ENCODE results near the gene PM20D1. TPM values are rescaled to one million over a fixed set of nuclear protein-coding genes. Genes with fewer than 3 reads are reported as not detected.
"Not testable (repeated sequence)": the region's sequence is repeated elsewhere in the genome, so short reads cannot be mapped to it uniquely, and the experiment has no call there.

Gene PM20D1
- total and polyA plus RNA-seq, 3 experiments from 2014 or later = 0.31 to 2.6 (median 0.38) TPM

- H3K27me3 Mint-ChIP-seq = peaks cover 10 to 20% of the 10 kb centered on the region in 2 donors
- H3K36me3 Mint-ChIP-seq = peaks cover 2 to 20% (median 6%) of the 10 kb centered on the region in 3 donors
- H3K9me3 Mint-ChIP-seq = peaks cover 7 to 27% (median 20%) of the 10 kb centered on the region in 5 donors
- no peak overlapping the region for H3K27ac ChIP-seq (ENCODE audit: low read depth, low read length)
- H3K4me3 Mint-ChIP-seq = no peak overlapping the region
- H3K27me3 ChIP-seq (ENCODE audit: insufficient read depth, low read length, poor library complexity, severe bottlenecking) = no peaks in the 10 kb centered on the region
- ChIA-PET POLR2A (no interaction called here), CTCF (no interaction called here)
- no peaks in the 10 kb centered on the region for H3K36me3 ChIP-seq (ENCODE audit: insufficient read depth, low read length)
- DNase-seq = no peak
- H3K4me1 Mint-ChIP-seq = peaks cover 3 to 4% (median 3%) of the 10 kb centered on the region in 3 donors
- H3K27ac Mint-ChIP-seq = no peak overlapping the region
- H3K4me3 ChIP-seq (ENCODE audit: low read length) = no peak overlapping the region
- no peaks in the 10 kb centered on the region for H3K4me1 ChIP-seq (ENCODE audit: insufficient read depth, low read length)
- peaks cover 4% of the 10 kb centered on the region for H3K9me3 ChIP-seq (ENCODE audit: low read length)
Measured at GRCh38 chr1:205883792-205884191, 33.9 kb upstream of the PM20D1 start.

- H3K27ac Mint-ChIP-seq = no peak overlapping the region
- no peak overlapping the region for H3K4me3 Mint-ChIP-seq
- Histone ChIP-seq H3K27me3 (ENCODE audit: insufficient read depth, low read length, poor library complexity, severe bottlenecking) (no peaks in the 10 kb centered on the region), H3K4me1 (ENCODE audit: insufficient read depth, low read length) (no peaks in the 10 kb centered on the region), H3K36me3 (ENCODE audit: insufficient read depth, low read length) (no peaks in the 10 kb centered on the region), H3K4me3 (ENCODE audit: low read length) (no peak overlapping the region), H3K27ac (ENCODE audit: low read depth, low read length) (no peak overlapping the region), H3K9me3 (ENCODE audit: low read length) (peaks cover 4% of the 10 kb centered on the region)
- peaks cover 4 to 31% (median 6%) of the 10 kb centered on the region in 3 donors for H3K36me3 Mint-ChIP-seq
- ChIA-PET CTCF (no interaction called here), POLR2A (no interaction called here)
- DNase-seq = no peak
- H3K27me3 Mint-ChIP-seq = peaks cover 23 to 29% of the 10 kb centered on the region in 2 donors
- H3K9me3 Mint-ChIP-seq = peaks cover 20 to 42% (median 34%) of the 10 kb centered on the region in 5 donors
- H3K4me1 Mint-ChIP-seq = peaks cover 0 to 4% (median 0%) of the 10 kb centered on the region in 3 donors
Measured at GRCh38 chr1:205880923-205881322, 31.0 kb upstream of the PM20D1 start.

GRCh38 chr1:205879974-205880373 lies 30.0 kb upstream of the PM20D1 start:
- H3K27me3 ChIP-seq (ENCODE audit: insufficient read depth, low read length, poor library complexity, severe bottlenecking) = no peaks in the 10 kb centered on the region
- peaks cover 0 to 4% (median 0%) of the 10 kb centered on the region in 3 donors for H3K4me1 Mint-ChIP-seq
- H3K4me3 Mint-ChIP-seq = no peak overlapping the region
- H3K27ac Mint-ChIP-seq = no peak overlapping the region
- peaks cover 20 to 42% (median 34%) of the 10 kb centered on the region in 5 donors for H3K9me3 Mint-ChIP-seq
- H3K4me3 ChIP-seq (ENCODE audit: low read length) = no peak overlapping the region
- H3K27me3 Mint-ChIP-seq = peaks cover 25 to 29% of the 10 kb centered on the region in 2 donors
- POLR2A ChIA-PET = no interaction called here
- CTCF ChIA-PET = no interaction called here
- H3K36me3 ChIP-seq (ENCODE audit: insufficient read depth, low read length) = no peaks in the 10 kb centered on the region
- H3K27ac ChIP-seq (ENCODE audit: low read depth, low read length) = no peak overlapping the region
- H3K4me1 ChIP-seq (ENCODE audit: insufficient read depth, low read length) = no peaks in the 10 kb centered on the region
- no peak for DNase-seq
- H3K36me3 Mint-ChIP-seq = peaks cover 4 to 31% (median 6%) of the 10 kb centered on the region in 3 donors
- H3K9me3 ChIP-seq (ENCODE audit: low read length) = peaks cover 4% of the 10 kb centered on the region

- Mint-ChIP-seq H3K9me3 (peaks cover 20 to 42% (median 34%) of the 10 kb centered on the region in 5 donors), H3K4me3 (no peak overlapping the region), H3K27me3 (peaks cover 19 to 29% of the 10 kb centered on the region in 2 donors), H3K27ac (no peak overlapping the region), H3K36me3 (peaks cover 4 to 31% (median 6%) of the 10 kb centered on the region in 3 donors), H3K4me1 (peaks cover 0 to 4% (median 0%) of the 10 kb centered on the region in 3 donors)
- ChIA-PET CTCF (no interaction called here), POLR2A (no interaction called here)
- Histone ChIP-seq H3K4me1 (ENCODE audit: insufficient read depth, low read length) (no peaks in the 10 kb centered on the region), H3K36me3 (ENCODE audit: insufficient read depth, low read length) (no peaks in the 10 kb centered on the region), H3K4me3 (ENCODE audit: low read length) (no peak overlapping the region), H3K27me3 (ENCODE audit: insufficient read depth, low read length, poor library complexity, severe bottlenecking) (no peaks in the 10 kb centered on the region), H3K27ac (ENCODE audit: low read depth, low read length) (no peak overlapping the region), H3K9me3 (ENCODE audit: low read length) (peaks cover 4% of the 10 kb centered on the region)
- DNase-seq = no peak
Measured at GRCh38 chr1:205878026-205878425, 28.1 kb upstream of the PM20D1 start.

GRCh38 chr1:205873148-205873547 lies 23.2 kb upstream of the PM20D1 start:
- H3K4me3 Mint-ChIP-seq; H3K4me1 ChIP-seq (ENCODE audit: insufficient read depth, low read length); H3K27ac ChIP-seq (ENCODE audit: low read depth, low read length); H3K9me3 Mint-ChIP-seq; CTCF ChIA-PET; H3K27me3 ChIP-seq (ENCODE audit: insufficient read depth, low read length, poor library complexity, severe bottlenecking); H3K9me3 ChIP-seq (ENCODE audit: low read length); POLR2A ChIA-PET; H3K4me3 ChIP-seq (ENCODE audit: low read length); H3K27ac Mint-ChIP-seq; H3K36me3 Mint-ChIP-seq; DNase-seq; H3K4me1 Mint-ChIP-seq; H3K36me3 ChIP-seq (ENCODE audit: insufficient read depth, low read length): not testable (repeated sequence)
- peaks cover 8 to 10% of the 10 kb centered on the region in 2 donors for H3K27me3 Mint-ChIP-seq

- CTCF ChIA-PET = no interaction called here
- H3K4me3 ChIP-seq (ENCODE audit: low read length) = no peak overlapping the region
- Mint-ChIP-seq H3K36me3 (no peaks in the 10 kb centered on the region), H3K27me3 (peaks cover 0 to 7% of the 10 kb centered on the region in 2 donors), H3K27ac (no peak overlapping the region), H3K4me1 (no peaks in the 10 kb centered on the region), H3K9me3 (no peaks in the 10 kb centered on the region), H3K4me3 (no peak overlapping the region)
- H3K27ac ChIP-seq (ENCODE audit: low read depth, low read length) = no peak overlapping the region
- no peaks in the 10 kb centered on the region for H3K9me3 ChIP-seq (ENCODE audit: low read length)
- no peaks in the 10 kb centered on the region for H3K27me3 ChIP-seq (ENCODE audit: insufficient read depth, low read length, poor library complexity, severe bottlenecking)
- POLR2A ChIA-PET = no interaction called here
- DNase-seq = no peak
- no peaks in the 10 kb centered on the region for H3K4me1 ChIP-seq (ENCODE audit: insufficient read depth, low read length)
- H3K36me3 ChIP-seq (ENCODE audit: insufficient read depth, low read length) = no peaks in the 10 kb centered on the region
Measured at GRCh38 chr1:205870236-205870635, 20.3 kb upstream of the PM20D1 start.

GRCh38 chr1:205861540-205861939 lies 11.6 kb upstream of the PM20D1 start:
- no peak for DNase-seq
- H3K27ac Mint-ChIP-seq = no peak overlapping the region

GRCh38 chr1:205858141-205858961 lies 8.4 kb upstream of the PM20D1 start:
- Histone ChIP-seq H3K4me3 (ENCODE audit: low read length) (no peak overlapping the region), H3K36me3 (ENCODE audit: insufficient read depth, low read length) (no peaks in the 10 kb centered on the region), H3K27ac (ENCODE audit: low read depth, low read length) (no peak overlapping the region), H3K9me3 (ENCODE audit: low read length) (no peaks in the 10 kb centered on the region), H3K27me3 (ENCODE audit: insufficient read depth, low read length, poor library complexity, severe bottlenecking) (no peaks in the 10 kb centered on the region), H3K4me1 (ENCODE audit: insufficient read depth, low read length) (no peaks in the 10 kb centered on the region)
- Mint-ChIP-seq H3K4me3 (peak overlapping the region in 3 of 7 donors; percentile 28 to 33 (median 31)), H3K27me3 (peaks cover 0 to 3% of the 10 kb centered on the region in 2 donors), H3K36me3 (peaks cover 3 to 10% (median 4%) of the 10 kb centered on the region in 3 donors), H3K9me3 (peaks cover 0 to 12% (median 5%) of the 10 kb centered on the region in 5 donors), H3K27ac (peak overlapping the region in 4 of 8 donors; percentile 3 to 12 (median 8)), H3K4me1 (peaks cover 9 to 14% (median 10%) of the 10 kb centered on the region in 3 donors)
- ChIA-PET CTCF (no interaction called here), POLR2A (no interaction called here)
- DNase-seq = no peak

More at GRCh38 chr1:205861540-205861939, 11.6 kb upstream of the PM20D1 start:
- no peak overlapping the region for H3K4me3 ChIP-seq (ENCODE audit: low read length)
- no peaks in the 10 kb centered on the region for H3K4me1 ChIP-seq (ENCODE audit: insufficient read depth, low read length)
- no peaks in the 10 kb centered on the region for H3K36me3 ChIP-seq (ENCODE audit: insufficient read depth, low read length)
- ChIA-PET CTCF (no interaction called here), POLR2A (no interaction called here)
- H3K9me3 ChIP-seq (ENCODE audit: low read length) = no peaks in the 10 kb centered on the region
- peaks cover 9 to 14% (median 10%) of the 10 kb centered on the region in 3 donors for H3K4me1 Mint-ChIP-seq
- no peak overlapping the region for H3K4me3 Mint-ChIP-seq
- H3K9me3 Mint-ChIP-seq = peaks cover 0 to 2% (median 0%) of the 10 kb centered on the region in 5 donors
- no peaks in the 10 kb centered on the region for H3K27me3 ChIP-seq (ENCODE audit: insufficient read depth, low read length, poor library complexity, severe bottlenecking)
- no peak overlapping the region for H3K27ac ChIP-seq (ENCODE audit: low read depth, low read length)
- H3K27me3 Mint-ChIP-seq = peaks cover 0 to 5% of the 10 kb centered on the region in 2 donors
- H3K36me3 Mint-ChIP-seq = peaks cover 0 to under 1% (median 0%) of the 10 kb centered on the region in 3 donors
